8988T (cell line): ENCODE measurements around the gene MYO1B.

Experiments used
- DNase-seq: peaks from one replicate; pipeline ENCODE4 v3.0.0; 2011

MYO1B gene

GRCh38 chr2:191245046-191245868 is at the start of gene MYO1B:
MYO1B (plus strand) TSS chr2:191245404; CDS start chr2:191276896, 31,492 bp downstream.
- DNase-seq, result peak; percentile 58

- no peak for DNase-seq
These were observed 48.1 kb upstream of the MYO1B start for GRCh38 chr2:191197096-191197495.

- DNase-seq, result no peak
These were observed 46.9 kb upstream of the MYO1B start for GRCh38 chr2:191198271-191198670.

GRCh38 chr2:191199929-191200512 is 45.2 kb upstream of the MYO1B start:
- no peak for DNase-seq

GRCh38 chr2:191200910-191201309 is 44.3 kb upstream of the MYO1B start:
- DNase-seq, result no peak

GRCh38 chr2:191202209-191202721 is 42.9 kb upstream of the MYO1B start:
- peak; percentile 9 for DNase-seq

- DNase-seq, result no peak
These were observed 42.3 kb upstream of the MYO1B start for GRCh38 chr2:191202881-191203397.

- no peak for DNase-seq
These were observed 40.8 kb upstream of the MYO1B start for GRCh38 chr2:191204433-191204832.

- DNase-seq, result no peak
These were observed 38.4 kb upstream of the MYO1B start for GRCh38 chr2:191206613-191207471.

GRCh38 chr2:191209340-191209739 is 35.9 kb upstream of the MYO1B start:
- no peak for DNase-seq

- no peak for DNase-seq
These were observed 33.1 kb upstream of the MYO1B start for GRCh38 chr2:191212119-191212518.

- no peak for DNase-seq
These were observed 31.9 kb upstream of the MYO1B start for GRCh38 chr2:191213333-191213732.

GRCh38 chr2:191215230-191215629 is 30.0 kb upstream of the MYO1B start:
- no peak for DNase-seq

- no peak for DNase-seq
These were observed 29.5 kb upstream of the MYO1B start for GRCh38 chr2:191215666-191216065.

GRCh38 chr2:191217580-191217979 is 27.6 kb upstream of the MYO1B start:
- no peak for DNase-seq

GRCh38 chr2:191218292-191218898 is 26.8 kb upstream of the MYO1B start:
- no peak for DNase-seq

GRCh38 chr2:191220671-191221070 is 24.5 kb upstream of the MYO1B start:
- no peak for DNase-seq

- DNase-seq, result no peak
These were observed 23.5 kb upstream of the MYO1B start for GRCh38 chr2:191221666-191222065.

GRCh38 chr2:191222507-191222906 is 22.7 kb upstream of the MYO1B start:
- DNase-seq, result no peak

- DNase-seq, result no peak
These were observed 22.3 kb upstream of the MYO1B start for GRCh38 chr2:191222952-191223351.

GRCh38 chr2:191225126-191225525 is 20.1 kb upstream of the MYO1B start:
- DNase-seq, result no peak

- no peak for DNase-seq
These were observed 19.5 kb upstream of the MYO1B start for GRCh38 chr2:191225690-191226089.

- DNase-seq, result no peak
These were observed 19.0 kb upstream of the MYO1B start for GRCh38 chr2:191226196-191226595.
